ENCODE results near the gene RTN4. TPM values are rescaled to one million over a fixed set of nuclear protein-coding genes. Genes with fewer than 3 reads are reported as not detected.
A peak's percentile ranks its signal among the peaks of the same experiment; 100 is the strongest.

The RTN4 gene
- total RNA-seq, 1 donor from 2014 or later: 819 TPM

DNA sequence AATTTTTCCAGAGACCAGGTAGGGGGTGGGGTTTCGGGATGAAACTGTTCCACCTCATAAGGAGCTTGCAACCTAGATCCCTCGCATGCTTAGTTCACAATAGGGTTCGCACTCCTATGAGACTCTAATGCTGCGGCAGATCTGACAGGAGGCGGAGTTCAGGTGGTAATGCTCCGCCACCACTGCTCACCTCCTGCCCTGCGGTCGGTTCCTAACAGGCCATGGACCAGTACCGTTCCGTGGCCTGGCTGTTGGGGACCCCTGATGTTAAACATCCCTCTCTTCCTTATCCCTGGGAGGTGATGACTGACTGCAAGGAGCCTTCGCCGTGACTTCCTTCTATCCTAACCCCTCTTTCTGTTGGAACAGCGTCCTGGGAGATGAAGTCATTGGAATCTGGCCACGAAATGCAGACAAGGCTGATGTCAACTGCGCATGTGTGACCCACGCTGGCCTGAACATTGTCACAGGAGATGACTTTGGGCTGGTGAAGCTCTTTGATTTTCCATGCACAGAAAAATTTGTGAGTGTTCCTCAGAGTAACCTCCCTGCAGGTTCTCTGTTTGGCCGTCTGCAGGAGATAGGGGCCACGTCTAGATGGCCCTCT lies 82.4 kb downstream of the RTN4 start:
- H3K9me3 Mint-ChIP-seq (ENCODE audit: low read depth): no peaks in the 10 kb centered on the region
- no peak overlapping the region for H3K27ac Mint-ChIP-seq (ENCODE audit: unreplicated experiment)
- TF ChIP-seq, protein P1, sequence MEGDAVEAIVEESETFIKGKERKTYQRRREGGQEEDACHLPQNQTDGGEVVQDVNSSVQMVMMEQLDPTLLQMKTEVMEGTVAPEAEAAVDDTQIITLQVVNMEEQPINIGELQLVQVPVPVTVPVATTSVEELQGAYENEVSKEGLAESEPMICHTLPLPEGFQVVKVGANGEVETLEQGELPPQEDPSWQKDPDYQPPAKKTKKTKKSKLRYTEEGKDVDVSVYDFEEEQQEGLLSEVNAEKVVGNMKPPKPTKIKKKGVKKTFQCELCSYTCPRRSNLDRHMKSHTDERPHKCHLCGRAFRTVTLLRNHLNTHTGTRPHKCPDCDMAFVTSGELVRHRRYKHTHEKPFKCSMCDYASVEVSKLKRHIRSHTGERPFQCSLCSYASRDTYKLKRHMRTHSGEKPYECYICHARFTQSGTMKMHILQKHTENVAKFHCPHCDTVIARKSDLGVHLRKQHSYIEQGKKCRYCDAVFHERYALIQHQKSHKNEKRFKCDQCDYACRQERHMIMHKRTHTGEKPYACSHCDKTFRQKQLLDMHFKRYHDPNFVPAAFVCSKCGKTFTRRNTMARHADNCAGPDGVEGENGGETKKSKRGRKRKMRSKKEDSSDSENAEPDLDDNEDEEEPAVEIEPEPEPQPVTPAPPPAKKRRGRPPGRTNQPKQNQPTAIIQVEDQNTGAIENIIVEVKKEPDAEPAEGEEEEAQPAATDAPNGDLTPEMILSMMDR (IDR thresholded peaks at IDR 0.05): no peak
- no peak overlapping the region for H3K4me3 Mint-ChIP-seq (ENCODE audit: unreplicated experiment)
- no peaks in the 10 kb centered on the region for H3K27me3 Mint-ChIP-seq (ENCODE audit: low read depth)
- peaks cover 27% of the 10 kb centered on the region for H3K36me3 Mint-ChIP-seq (ENCODE audit: low read depth)
- H3K4me1 Mint-ChIP-seq (ENCODE audit: low read depth): peaks cover 53% of the 10 kb centered on the region
- no peak for DNase-seq (ENCODE audit: low spot score)

DNA sequence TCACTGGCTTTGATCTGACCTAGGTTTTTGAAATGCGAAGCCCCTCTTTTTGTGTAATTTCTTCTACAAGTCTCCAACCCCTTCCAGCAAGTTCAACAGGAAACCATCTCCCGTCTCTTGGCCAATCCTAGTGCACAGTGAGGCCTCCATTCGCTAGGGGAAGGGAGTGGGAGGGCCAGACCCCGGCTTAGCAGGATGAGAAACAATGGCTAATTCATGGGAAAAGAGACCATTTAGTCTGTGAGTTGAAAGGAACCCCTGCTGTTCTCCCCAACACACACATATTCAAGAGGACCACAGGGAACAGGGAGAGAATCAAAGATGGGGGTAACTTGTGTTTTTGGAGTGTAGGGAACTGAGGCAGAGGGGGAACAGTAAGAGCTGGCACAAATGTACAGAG lies 83.0 kb downstream of the RTN4 start:
- H3K27ac Mint-ChIP-seq (ENCODE audit: unreplicated experiment): peak overlapping the region; percentile 49
- H3K4me3 Mint-ChIP-seq (ENCODE audit: unreplicated experiment): no peak overlapping the region

DNA sequence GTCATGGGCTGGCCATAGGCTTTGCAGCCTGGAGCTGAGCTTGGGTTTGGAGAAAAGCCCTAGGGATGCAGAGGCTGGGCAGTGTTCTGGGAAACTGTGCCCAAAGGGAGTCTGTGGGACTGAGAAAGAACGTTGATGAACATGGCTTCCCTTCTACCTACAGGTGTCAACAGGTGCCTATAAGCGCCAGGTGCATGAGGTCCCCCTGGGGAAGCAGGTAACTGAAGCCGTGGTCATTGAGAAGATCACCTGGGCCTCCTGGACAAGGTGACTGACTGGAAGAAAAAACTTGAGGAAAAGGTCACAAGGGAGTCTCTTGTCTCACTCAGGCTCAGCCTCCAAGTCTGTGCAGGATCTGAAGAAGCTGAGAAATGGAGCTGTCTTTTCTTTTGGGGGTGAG lies 83.4 kb downstream of the RTN4 start:
- Mint-ChIP-seq H3K36me3 (ENCODE audit: low read depth) (peaks cover 26% of the 10 kb centered on the region), H3K4me3 (ENCODE audit: unreplicated experiment) (no peak overlapping the region), H3K27ac (ENCODE audit: unreplicated experiment) (peak overlapping the region; percentile 49), H3K27me3 (ENCODE audit: low read depth) (no peaks in the 10 kb centered on the region), H3K4me1 (ENCODE audit: low read depth) (peaks cover 49% of the 10 kb centered on the region), H3K9me3 (ENCODE audit: low read depth) (no peaks in the 10 kb centered on the region)
- DNase-seq (ENCODE audit: low spot score): no peak
- TF ChIP-seq, protein P1 (IDR thresholded peaks at IDR 0.05): no peak

More for the DNA sequence above, 83.0 kb downstream of the RTN4 start:
- DNase-seq (ENCODE audit: low spot score): no peak
- TF ChIP-seq, protein P1 (IDR thresholded peaks at IDR 0.05): no peak
- Mint-ChIP-seq H3K36me3 (ENCODE audit: low read depth) (peaks cover 26% of the 10 kb centered on the region), H3K27me3 (ENCODE audit: low read depth) (no peaks in the 10 kb centered on the region), H3K4me1 (ENCODE audit: low read depth) (peaks cover 49% of the 10 kb centered on the region), H3K9me3 (ENCODE audit: low read depth) (no peaks in the 10 kb centered on the region)

DNA sequence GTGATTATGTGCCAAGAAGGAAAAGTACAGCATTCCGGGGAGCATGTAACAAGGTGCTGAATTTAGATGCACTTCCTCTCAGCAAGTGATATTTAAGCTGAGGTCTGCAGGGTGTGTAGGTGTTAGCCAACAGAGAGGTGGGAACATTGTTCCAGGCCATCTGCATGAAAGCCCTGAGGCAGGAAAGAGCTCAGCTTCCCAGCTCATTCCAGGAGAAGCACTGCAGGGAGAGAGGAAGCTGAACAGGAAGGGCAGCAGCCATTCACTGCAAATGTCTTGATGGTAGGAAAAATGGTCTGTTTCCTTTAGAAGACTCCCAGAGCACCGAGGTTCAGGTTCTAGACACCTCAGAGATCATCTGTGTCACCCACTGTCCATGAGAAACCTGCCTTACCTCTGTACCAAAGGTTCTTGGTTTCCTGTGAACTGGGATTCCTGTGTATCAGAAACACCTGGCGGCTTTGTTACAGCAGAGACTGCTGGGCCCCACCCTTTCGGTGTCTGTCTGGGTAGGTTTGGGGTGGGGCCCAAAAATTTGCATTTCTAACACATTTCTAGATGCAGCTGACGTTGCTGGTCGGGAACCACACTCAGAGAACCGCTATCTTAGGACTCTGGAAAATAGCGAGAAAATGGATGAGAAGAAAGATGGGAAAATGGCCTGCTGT lies 84.0 kb downstream of the RTN4 start:
- no peak overlapping the region for H3K4me3 Mint-ChIP-seq (ENCODE audit: unreplicated experiment)
- H3K27ac Mint-ChIP-seq (ENCODE audit: unreplicated experiment): peak overlapping the region; percentile 54
- peaks cover 45% of the 10 kb centered on the region for H3K4me1 Mint-ChIP-seq (ENCODE audit: low read depth)
- TF ChIP-seq, protein P1 (IDR thresholded peaks at IDR 0.05): no peak
- H3K36me3 Mint-ChIP-seq (ENCODE audit: low read depth): peaks cover 21% of the 10 kb centered on the region
- no peak for DNase-seq (ENCODE audit: low spot score)
- no peaks in the 10 kb centered on the region for H3K9me3 Mint-ChIP-seq (ENCODE audit: low read depth)
- H3K27me3 Mint-ChIP-seq (ENCODE audit: low read depth): no peaks in the 10 kb centered on the region

DNA sequence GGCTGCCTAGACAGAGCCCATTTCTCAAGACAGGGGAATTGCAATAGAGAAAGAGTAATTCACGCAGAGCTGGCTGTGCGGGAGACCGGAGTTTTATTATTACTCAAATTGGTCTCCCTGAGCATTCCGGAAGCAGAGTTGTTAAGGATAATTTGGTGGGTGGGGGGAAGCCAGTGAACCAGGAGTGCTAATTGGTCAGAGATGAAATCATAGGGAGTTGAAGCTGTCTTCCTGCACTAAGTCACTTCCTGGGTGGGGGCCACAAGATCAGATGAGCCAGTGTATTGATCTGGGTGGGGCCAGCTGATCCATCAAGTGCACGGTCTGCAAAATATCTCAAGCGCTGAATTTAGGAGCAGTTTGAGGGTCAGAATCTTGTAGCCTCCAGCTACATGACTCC lies 84.8 kb downstream of the RTN4 start:
- Mint-ChIP-seq H3K36me3 (ENCODE audit: low read depth) (peaks cover 20% of the 10 kb centered on the region), H3K27ac (ENCODE audit: unreplicated experiment) (peak overlapping the region; percentile 71), H3K4me1 (ENCODE audit: low read depth) (peaks cover 41% of the 10 kb centered on the region), H3K9me3 (ENCODE audit: low read depth) (no peaks in the 10 kb centered on the region), H3K4me3 (ENCODE audit: unreplicated experiment) (no peak overlapping the region), H3K27me3 (ENCODE audit: low read depth) (no peaks in the 10 kb centered on the region)
- no peak for DNase-seq (ENCODE audit: low spot score)
- TF ChIP-seq, protein P1 (IDR thresholded peaks at IDR 0.05): no peak

Measured in chondrocyte (in vitro differentiated cells).